PFSK-1 (cell line): ENCODE measurements around the gene NYAP2. TPM values are rescaled to one million over a fixed set of nuclear protein-coding genes. Genes with fewer than 3 reads are reported as not detected.

ENCODE experiments used
- FOXP2 ChIP-seq: optimal IDR thresholded peaks from 2 replicates; pipeline ENCODE3; 2011; ENCODE audit warnings: borderline replicate concordance, control low read depth, inconsistent platforms; ENCODE audit not compliant: insufficient read depth; ENCODE audit errors: extremely low read length, extremely low read depth
- POLR2AphosphoS5 ChIP-seq: IDR thresholded peaks from 2 replicates; pipeline ENCODE4 v1.6.1; 2012; ENCODE audit warnings: low read depth, mild to moderate bottlenecking, control low read depth, low read length, moderate library complexity
- REST ChIP-seq, 2 experiments: IDR thresholded peaks; 2 replicates each; pipeline versions ENCODE4 v1.6.1 to v1.8.0; 2011 to 2012; ENCODE audit warnings: low read depth in 2 of 2, low read length in 2 of 2, control low read depth in 1 of 2, inconsistent platforms in 1 of 2, mild to moderate bottlenecking in 1 of 2, moderate library complexity in 1 of 2; ENCODE audit not compliant: insufficient read depth in 1 of 2
- SIN3A ChIP-seq: IDR thresholded peaks from 2 replicates; pipeline ENCODE4 v1.6.1; 2012; ENCODE audit warnings: mild to moderate bottlenecking, low read length, moderate library complexity, borderline replicate concordance; ENCODE audit not compliant: insufficient read depth
- TAF1 ChIP-seq: IDR thresholded peaks from 2 replicates; pipeline ENCODE4 v1.6.1; 2012; ENCODE audit warnings: low read length, control low read depth, borderline replicate concordance; ENCODE audit not compliant: insufficient read depth
- polyA plus RNA-seq: library from polyadenylated mRNA; unstranded; fragments of >200 nt; gene quantifications from one replicate; pipeline ENCODE4 v1.2.1, GENCODE V29; 2012; ENCODE audit warnings: low read depth, missing spikeins; ENCODE audit not compliant: insufficient read length

NYAP2 gene
- polyA plus RNA-seq: not detected

- TF ChIP-seq SIN3A: no peak
- no peak for TF ChIP-seq REST (IDR thresholded peaks at IDR 0.05; ENCODE audit: insufficient read depth in 1 of 2, low read depth in 2 of 2, low read length in 2 of 2)
- TF ChIP-seq TAF1: no peak
- no peak for TF ChIP-seq FOXP2
- no peak for TF ChIP-seq POLR2AphosphoS5
These were observed at the start of gene NYAP2 for GRCh38 chr2:225399504-225399903. Gene NYAP2 (plus strand): TSS chr2:225399710. CDS start chr2:225408881, 9,171 bp downstream.

DNA sequence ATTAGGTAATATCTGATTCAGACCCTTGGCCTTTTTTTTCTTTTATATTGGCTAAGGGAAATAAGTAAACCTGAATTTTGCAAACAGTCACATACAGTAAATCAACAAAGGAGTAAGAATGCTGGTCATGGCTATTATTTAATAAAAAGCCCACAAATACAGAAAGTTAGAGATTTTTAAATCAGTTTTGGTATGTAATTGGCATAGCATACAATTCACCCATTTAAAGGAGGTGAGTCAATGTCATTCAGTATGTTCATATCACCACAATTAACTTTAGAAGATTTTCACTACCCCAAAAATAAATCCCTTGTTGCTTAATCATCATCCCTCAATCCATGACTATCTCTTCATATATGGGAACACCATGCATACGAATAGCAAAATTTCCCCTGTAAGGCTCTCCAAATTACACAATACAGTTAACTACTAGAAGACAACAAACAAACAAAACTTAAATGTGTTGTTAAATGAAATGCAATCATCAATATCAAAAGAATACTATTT is 45.9 kb upstream of the NYAP2 start:
- TF ChIP-seq TAF1 (no peak), FOXP2 (no peak), POLR2AphosphoS5 (no peak), REST (IDR thresholded peaks at IDR 0.05; ENCODE audit: insufficient read depth in 1 of 2, low read depth in 2 of 2, low read length in 2 of 2) (no peak), SIN3A (no peak)

- TF ChIP-seq SIN3A (no peak), FOXP2 (no peak), POLR2AphosphoS5 (no peak), TAF1 (no peak), REST (IDR thresholded peaks at IDR 0.05; ENCODE audit: insufficient read depth in 1 of 2, low read depth in 2 of 2, low read length in 2 of 2) (no peak)
These were observed 45.2 kb upstream of the NYAP2 start for GRCh38 chr2:225354281-225354774.

- TF ChIP-seq TAF1 (no peak), SIN3A (no peak), REST (IDR thresholded peaks at IDR 0.05; ENCODE audit: insufficient read depth in 1 of 2, low read depth in 2 of 2, low read length in 2 of 2) (no peak), POLR2AphosphoS5 (no peak), FOXP2 (no peak)
These were observed 43.7 kb upstream of the NYAP2 start for GRCh38 chr2:225355788-225356187.
